ENCODE measurements around the gene NME9.

Gene NME9

GRCh38 chr3:138284957-138285477 is 44.6 kb downstream of the NME9 start:
- Histone ChIP-seq H3K36me3 (peaks cover 61 to 78% (median 71%) of the 10 kb centered on the region in 3 donors), H3K4me3 (no peak overlapping the region), H3K27me3 (no peaks in the 10 kb centered on the region), H3K9me3 (no peaks in the 10 kb centered on the region), H3K27ac (no peak overlapping the region), H3K4me1 (no peaks in the 10 kb centered on the region)
- intact Hi-C loops (cut with DNase I; ENCODE audit: low total_unique reads), result no loop called here
- no peak for DNase-seq
- TF ChIP-seq CTCF (IDR thresholded peaks at IDR 0.05), result no peak

- DNase-seq, result no peak
- no peak for TF ChIP-seq CTCF (IDR thresholded peaks at IDR 0.05)
- no peaks in the 10 kb centered on the region for H3K4me1 ChIP-seq
- H3K36me3 ChIP-seq, result peaks cover 51 to 73% (median 63%) of the 10 kb centered on the region in 3 donors
- H3K9me3 ChIP-seq, result no peaks in the 10 kb centered on the region
- no peaks in the 10 kb centered on the region for H3K27me3 ChIP-seq
- no peak overlapping the region for H3K27ac ChIP-seq
- intact Hi-C loops (cut with DNase I; ENCODE audit: low total_unique reads), result no loop called here
- no peak overlapping the region for H3K4me3 ChIP-seq
Measured at GRCh38 chr3:138284079-138284478, 45.6 kb downstream of the NME9 start.

GRCh38 chr3:138282836-138283235 is 46.8 kb downstream of the NME9 start:
- H3K4me1 ChIP-seq, result no peaks in the 10 kb centered on the region
- H3K36me3 ChIP-seq, result peaks cover 39 to 62% (median 52%) of the 10 kb centered on the region in 3 donors
- TF ChIP-seq CTCF (IDR thresholded peaks at IDR 0.05), result no peak
- intact Hi-C loops (cut with DNase I; ENCODE audit: low total_unique reads), result no loop called here
- H3K27ac ChIP-seq, result no peak overlapping the region
- H3K4me3 ChIP-seq, result no peak overlapping the region
- H3K27me3 ChIP-seq, result no peaks in the 10 kb centered on the region
- H3K9me3 ChIP-seq, result no peaks in the 10 kb centered on the region
- DNase-seq, result no peak

GRCh38 chr3:138281561-138281960 is 48.1 kb downstream of the NME9 start:
- H3K27me3 ChIP-seq, result no peaks in the 10 kb centered on the region
- no peak overlapping the region for H3K27ac ChIP-seq
- no peaks in the 10 kb centered on the region for H3K4me1 ChIP-seq
- no peak for DNase-seq
- intact Hi-C loops (cut with DNase I; ENCODE audit: low total_unique reads), result no loop called here
- no peak for TF ChIP-seq CTCF (IDR thresholded peaks at IDR 0.05)
- peaks cover 26 to 57% (median 39%) of the 10 kb centered on the region in 3 donors for H3K36me3 ChIP-seq
- H3K4me3 ChIP-seq, result no peak overlapping the region
- H3K9me3 ChIP-seq, result no peaks in the 10 kb centered on the region

- intact Hi-C loops (cut with DNase I; ENCODE audit: low total_unique reads), result no loop called here
- no peak for TF ChIP-seq CTCF (IDR thresholded peaks at IDR 0.05)
- no peak for DNase-seq
- Histone ChIP-seq H3K4me1 (no peaks in the 10 kb centered on the region), H3K36me3 (peaks cover 70 to 83% (median 80%) of the 10 kb centered on the region in 3 donors), H3K27me3 (no peaks in the 10 kb centered on the region), H3K9me3 (no peaks in the 10 kb centered on the region), H3K27ac (no peak overlapping the region), H3K4me3 (no peak overlapping the region)
Measured at GRCh38 chr3:138271189-138271794, 58.4 kb downstream of the NME9 start.

All from tibial artery (tissue), 4 donors.